CD4-positive, alpha-beta T cell treated with Interferon gamma for 1 hour (primary cell): ENCODE measurements around the gene CRIM1.
"Not testable (repeated sequence)": the region's sequence is repeated elsewhere in the genome, so short reads cannot be mapped to it uniquely, and the experiment has no call there.

Experiments used
- DNase-seq: peaks from one replicate; pipeline ENCODE4 v3.0.0-alpha.2; 2020

The CRIM1 gene, protein sequence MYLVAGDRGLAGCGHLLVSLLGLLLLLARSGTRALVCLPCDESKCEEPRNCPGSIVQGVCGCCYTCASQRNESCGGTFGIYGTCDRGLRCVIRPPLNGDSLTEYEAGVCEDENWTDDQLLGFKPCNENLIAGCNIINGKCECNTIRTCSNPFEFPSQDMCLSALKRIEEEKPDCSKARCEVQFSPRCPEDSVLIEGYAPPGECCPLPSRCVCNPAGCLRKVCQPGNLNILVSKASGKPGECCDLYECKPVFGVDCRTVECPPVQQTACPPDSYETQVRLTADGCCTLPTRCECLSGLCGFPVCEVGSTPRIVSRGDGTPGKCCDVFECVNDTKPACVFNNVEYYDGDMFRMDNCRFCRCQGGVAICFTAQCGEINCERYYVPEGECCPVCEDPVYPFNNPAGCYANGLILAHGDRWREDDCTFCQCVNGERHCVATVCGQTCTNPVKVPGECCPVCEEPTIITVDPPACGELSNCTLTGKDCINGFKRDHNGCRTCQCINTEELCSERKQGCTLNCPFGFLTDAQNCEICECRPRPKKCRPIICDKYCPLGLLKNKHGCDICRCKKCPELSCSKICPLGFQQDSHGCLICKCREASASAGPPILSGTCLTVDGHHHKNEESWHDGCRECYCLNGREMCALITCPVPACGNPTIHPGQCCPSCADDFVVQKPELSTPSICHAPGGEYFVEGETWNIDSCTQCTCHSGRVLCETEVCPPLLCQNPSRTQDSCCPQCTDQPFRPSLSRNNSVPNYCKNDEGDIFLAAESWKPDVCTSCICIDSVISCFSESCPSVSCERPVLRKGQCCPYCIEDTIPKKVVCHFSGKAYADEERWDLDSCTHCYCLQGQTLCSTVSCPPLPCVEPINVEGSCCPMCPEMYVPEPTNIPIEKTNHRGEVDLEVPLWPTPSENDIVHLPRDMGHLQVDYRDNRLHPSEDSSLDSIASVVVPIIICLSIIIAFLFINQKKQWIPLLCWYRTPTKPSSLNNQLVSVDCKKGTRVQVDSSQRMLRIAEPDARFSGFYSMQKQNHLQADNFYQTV

DNA sequence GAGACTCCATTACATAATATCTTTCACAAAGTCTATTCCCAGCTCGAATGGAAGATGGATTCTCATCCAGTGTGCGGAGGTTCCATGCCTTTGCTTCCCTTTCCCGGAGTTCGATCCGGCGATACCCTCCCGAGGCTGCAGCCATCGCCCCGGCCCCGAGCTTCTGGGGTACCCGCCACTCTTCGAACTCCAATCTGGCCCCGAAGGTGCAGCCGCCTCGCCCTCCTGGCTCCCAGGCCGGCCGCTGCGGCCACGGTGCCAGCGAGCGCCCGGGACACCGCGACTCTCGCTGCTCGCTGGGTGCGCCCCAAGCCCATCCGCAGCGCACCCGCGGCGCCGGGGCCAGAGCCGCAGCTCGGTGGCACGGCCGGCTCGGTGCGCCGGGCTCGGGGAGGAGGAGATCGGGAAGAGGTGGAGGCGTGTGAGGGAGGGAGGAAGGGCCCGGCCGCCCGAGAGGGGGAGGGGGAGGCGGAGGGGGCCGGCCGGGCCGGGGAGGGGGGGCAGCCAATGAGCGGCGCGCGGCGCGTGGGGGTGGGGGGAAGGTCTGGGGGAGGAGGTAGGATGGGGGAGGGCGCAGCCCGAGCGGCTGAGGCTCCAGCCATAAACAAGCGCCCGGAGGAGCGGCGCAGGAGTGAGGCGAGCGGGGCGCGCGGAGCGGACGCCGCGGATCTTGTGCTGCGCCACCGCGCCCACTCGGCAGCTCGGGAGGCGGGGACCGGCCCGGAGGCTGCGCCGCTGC is at the start of gene CRIM1:
Gene CRIM1, plus strand, starts transcription at position 628 of the 739 bp plus-strand sequence. CDS start 515 bp downstream, outside the sequence.
- peak; percentile 53 for DNase-seq

DNA sequence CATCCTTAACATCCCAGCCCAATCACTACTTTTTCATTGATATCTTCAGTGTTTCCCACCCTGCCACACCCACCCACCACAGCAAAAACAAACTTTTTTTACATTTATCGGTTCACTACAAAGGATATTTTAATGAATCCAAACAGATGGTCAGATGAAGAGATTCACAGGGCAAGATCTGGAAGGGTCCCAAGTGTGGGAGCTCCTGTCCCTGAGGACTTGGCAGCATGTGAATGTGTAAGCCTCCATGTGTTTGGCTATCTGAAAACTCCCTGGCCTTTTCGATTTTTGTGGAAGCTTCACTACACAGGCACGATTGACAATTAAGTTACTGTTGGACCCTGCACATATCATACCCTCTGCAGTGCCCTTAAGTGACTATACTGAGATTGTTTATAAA is 48.1 kb upstream of the CRIM1 start:
- no peak for DNase-seq

DNA sequence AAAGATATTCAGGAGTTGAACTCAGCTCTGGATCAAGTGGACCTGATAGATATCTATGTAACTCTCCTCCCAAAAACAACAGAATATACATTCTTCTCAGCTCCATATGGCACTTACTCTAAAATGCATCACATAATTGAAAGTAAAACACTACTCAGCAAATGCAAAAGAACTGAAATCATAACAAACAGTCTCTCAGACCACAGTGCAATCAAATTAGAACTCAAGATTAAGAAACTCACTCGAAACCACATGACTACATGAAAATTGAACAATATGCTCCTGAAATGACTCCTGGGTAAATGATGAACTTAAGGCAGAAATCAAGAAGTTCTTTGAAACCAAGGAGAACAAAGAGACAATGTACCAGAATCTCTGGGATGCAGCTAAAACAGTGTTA is 45.1 kb upstream of the CRIM1 start:
- DNase-seq, result not testable (repeated sequence)

DNA sequence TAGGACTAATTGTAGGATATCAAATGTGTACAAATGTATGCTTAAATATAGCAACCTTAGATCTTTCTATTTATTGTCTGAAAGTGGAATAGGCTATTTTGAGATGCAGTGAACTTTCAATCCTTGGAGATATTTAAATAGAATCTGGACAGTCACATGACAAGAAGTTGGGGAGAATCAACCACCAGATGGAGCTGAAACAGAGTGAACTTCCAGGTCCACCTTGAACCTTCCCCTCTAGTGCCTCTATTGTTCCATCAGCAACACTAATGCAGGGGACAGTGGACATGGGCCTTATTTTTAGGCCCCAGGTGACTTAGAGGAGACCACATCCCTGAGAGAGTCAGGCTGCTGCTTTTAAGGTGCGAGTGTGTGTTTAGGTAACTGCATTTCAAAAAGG is 37.0 kb upstream of the CRIM1 start:
- DNase-seq, result no peak

DNA sequence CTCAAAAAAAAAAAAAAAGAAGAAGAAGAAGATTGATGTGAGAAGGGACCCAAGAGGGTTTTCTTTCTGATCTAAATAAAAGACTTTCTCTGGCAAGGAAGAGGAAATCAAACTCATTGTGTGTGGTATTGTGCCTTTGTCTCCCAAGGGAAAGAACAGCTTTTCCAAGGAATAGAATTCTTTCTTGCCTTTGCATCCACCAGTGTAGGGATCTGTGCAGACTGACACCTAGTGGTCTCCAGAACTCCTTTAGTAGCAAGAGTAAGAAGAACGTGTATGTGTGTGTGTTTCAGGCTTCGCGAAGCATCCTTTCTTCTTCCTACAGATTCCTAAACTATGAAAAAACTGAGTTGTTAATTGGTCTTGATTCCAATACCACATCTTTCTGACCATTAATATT is 33.5 kb upstream of the CRIM1 start:
- no peak for DNase-seq

DNA sequence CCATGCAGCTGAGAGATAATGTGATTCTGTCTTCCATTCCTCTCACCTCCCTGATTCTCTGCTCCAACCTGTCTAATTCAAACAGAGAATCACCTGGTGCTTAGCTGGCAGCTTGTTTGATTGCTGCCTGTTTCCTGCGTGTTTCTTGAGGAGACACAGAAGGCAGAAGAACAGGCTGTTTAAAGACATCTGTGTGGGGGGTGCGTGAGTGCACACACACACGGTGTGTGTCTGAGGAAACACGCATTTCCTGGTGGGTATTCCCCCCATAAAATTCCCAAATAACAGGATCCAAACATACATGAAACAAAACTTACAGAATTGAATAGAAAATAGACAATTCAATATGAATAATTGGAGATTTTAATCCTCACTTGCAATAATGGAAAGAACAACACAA is 29.3 kb upstream of the CRIM1 start:
- no peak for DNase-seq

DNA sequence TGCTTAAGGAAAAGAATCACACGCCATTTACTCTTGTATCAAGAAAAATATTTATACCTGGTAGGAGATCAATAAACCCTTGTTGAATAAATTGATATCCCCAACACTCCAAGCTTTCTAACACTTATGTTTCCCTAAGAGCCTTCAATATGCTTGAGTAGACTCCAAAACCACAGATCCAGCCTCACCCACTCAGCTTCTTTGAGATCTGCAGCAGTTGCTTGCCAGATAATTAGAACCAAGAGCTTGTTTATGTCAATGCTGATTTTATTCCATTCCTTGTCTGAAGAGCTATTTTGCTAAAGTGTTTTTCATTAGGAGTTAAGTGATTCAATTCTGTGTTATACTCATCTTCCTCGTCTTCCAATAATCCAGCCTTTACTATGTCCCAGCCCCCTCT is 26.3 kb upstream of the CRIM1 start:
- DNase-seq, result no peak

DNA sequence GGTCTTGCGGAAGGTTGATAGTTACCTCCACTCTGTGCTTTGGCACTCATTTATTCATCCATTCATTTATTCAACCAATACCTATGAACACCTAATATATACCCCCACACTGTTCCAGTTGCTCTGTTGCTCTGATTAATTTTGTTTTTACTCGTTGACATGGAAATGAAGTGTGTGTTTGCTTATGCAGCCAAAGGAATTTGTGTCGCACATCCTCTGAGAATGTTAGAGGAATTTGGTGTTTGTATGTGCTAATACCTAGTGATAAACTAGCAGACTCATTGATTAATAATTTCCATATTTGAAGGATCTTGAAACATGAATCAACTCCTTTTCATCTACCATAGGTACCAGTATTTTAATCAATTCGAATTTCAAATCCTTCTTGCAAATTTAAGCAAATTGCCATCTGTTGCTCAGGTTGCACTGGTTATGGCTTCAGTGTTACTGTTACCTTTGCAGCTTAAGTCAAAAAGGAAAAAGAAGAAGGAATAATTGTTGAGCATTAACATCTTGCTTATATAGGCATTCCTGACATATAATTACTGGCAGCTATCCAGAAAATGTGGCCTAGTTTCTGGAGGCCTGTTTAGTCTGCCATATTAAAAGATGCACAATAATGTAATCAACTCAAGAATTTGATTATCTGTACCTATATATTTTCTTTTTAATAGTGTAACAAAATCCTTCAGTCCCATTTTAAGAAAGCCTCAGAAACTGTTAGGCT is 25.7 kb upstream of the CRIM1 start:
- no peak for DNase-seq

DNA sequence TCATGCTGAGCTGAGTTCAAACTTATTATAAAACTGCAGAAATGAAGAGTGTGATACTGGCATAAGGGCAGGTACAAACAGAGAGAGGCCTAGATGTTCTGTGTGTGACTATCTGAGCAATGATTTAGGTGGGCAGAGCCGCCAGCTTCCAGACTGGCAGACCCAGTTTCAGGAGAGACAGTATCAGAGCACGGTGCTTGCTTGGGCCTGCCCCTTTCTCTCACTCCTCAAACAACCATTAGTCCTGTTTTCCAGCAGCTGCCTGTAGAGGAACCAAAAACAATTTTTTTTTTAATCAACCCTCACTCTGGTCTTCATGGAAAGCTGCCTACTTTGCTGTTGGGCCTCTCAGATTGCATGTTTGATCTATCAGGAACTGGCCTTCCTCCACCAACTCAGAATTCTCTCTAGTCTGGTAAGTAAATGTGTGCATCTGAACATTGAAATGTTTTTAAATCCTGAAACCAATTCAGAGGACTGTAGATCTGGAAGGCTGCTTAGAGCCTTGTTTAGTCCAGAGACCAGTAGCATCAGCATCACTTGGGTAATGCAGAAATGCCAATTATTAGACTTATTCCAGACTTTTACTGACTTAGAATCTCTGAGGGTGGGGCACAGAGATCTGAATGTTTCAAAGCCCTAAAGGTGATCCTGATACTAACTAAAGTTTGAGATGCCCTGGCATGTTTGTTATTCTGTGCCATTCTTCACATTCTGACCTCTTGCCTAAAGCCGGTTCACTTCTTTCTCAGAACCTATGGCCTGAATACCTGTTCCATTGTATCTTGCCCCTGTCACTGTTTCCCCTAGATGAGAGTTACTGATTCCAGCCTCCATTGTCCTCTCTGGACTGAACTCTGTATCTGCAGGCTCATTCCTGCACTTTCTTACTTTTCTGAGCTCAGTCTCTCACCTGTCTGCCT is 24.8 kb upstream of the CRIM1 start:
- no peak for DNase-seq

DNA sequence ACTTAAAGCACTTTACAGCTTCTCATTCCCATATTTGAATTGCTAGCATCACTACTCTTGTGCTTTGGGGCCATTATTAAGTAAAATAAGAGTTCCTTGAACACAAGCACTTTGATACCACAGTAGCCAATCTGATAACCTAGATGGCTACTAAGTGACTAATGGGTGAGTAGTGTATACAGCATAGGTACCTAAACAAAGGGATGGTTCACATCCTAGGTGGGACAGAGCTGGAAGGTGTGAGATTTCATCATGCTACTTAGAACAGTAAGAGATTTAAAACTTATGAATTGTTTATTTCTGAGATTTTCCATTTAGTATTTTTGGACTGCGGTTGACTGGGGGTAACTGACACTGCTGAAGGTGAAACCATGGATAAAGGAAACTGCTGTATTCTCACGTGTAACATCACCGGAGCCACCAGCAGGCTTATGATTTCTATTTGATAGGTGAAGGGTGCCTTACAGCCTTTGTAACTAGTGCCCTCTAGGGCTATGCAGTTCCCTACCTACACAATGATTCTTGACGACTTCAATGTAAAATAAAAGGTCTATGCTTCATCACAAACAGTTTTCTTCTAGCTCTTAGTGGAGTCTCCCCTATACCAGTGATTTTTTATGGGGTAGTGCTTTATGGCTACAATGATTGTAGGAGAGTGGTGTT is 22.1 kb upstream of the CRIM1 start:
- DNase-seq, result no peak

DNA sequence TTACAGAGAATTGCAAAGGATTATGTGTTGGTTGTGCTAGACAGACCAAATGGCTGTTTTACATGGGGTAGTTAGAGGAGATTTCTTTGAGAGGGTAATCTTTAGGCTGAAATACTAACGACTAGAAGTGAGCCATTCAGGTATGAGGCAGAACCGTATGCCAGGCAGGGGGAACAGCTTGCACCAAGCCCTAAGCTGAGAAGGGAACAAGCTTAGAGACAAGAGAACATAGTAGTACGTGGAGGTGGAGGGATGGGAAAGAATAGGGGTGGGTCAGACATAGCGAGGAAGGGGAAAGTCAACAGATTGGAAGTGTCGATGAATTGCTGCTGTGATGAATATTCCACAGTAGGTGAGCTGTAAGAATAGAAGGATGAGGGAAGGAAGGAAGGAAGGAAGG is 20.0 kb upstream of the CRIM1 start:
- DNase-seq, result no peak

DNA sequence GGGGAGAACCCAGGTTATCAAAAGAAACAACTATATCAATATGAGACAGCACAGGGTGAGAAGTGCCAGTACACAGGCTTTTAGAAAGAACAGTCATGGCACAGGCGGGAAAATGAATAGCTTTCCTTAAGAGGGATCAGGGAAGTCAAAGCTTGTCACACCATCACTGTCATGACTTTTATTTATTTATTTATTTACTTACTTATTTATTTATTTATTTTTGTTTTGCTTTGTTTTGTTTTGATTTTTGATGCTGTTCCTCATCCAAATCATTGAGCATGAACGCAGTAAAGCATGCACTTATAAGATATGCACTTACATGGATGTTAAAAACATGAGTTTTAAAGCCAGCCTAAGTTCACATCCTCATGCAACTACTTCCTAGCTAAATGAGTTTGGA is 19.3 kb upstream of the CRIM1 start:
- no peak for DNase-seq

DNA sequence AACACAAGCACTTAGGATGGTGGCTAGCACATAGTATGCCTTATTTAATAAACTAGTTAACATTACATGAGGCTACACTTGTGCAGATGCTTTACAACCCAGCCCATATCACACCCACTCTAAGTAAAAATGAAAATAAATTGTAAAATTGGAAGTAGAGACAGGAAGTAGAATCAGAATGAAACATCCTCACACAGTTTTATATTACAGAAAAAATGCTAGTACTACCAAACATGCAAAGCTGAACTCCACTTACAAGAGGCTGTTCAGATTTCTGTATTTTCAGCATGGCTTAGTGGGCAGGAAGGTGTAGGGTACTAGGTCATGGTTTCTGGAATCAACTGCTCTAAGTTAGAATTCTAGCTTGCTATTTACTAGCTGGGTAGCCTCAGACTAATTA is 18.2 kb upstream of the CRIM1 start:
- DNase-seq, result no peak

DNA sequence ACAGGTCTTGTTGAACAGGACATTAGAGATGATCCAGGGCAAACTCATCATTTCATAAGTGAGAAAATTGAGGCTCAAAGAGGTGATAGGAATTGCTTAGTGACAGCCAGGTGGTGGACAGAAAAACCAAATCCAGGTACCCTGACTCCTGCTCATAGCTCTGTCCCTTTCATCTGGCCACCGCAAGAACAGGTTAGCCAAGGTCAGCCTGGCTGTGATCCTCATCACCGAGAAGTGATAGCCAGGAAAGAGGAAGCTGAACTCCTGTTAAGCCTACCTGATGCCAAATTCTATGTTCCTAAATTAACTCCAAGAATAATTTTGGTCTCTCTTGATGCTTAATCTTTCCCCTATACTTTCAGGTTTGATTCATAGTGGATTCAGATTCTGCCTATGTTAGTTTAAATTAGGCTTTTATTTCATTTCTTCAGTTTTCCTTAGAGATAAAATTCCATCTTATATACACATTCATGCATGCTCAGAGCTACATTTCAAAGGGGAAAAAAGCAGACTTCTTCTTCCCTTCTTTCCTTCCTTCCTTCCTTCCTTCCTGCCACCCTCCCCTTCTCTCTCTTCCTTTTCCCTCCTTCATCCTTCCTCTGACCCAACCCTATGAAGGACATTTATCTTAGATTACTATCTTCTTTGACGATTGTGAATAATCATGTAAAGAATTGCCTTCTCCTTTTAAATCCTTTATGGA is 17.3 kb upstream of the CRIM1 start:
- DNase-seq, result no peak

DNA sequence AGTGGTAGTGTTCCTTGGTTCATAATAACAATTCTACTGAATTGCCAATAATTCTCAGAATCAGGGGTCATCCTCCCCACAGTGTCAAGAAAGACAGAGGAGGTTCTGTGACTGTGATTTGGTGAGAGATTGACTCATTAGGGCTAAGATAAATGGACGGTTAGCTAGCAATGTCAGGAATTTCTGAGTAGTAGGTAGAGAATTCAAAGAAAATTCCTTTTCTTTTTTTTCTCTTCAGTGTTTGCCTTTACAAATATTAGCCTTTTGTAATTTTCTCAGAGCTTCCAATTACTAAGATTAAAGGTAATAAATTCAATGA is 16.8 kb upstream of the CRIM1 start:
- DNase-seq, result no peak

DNA sequence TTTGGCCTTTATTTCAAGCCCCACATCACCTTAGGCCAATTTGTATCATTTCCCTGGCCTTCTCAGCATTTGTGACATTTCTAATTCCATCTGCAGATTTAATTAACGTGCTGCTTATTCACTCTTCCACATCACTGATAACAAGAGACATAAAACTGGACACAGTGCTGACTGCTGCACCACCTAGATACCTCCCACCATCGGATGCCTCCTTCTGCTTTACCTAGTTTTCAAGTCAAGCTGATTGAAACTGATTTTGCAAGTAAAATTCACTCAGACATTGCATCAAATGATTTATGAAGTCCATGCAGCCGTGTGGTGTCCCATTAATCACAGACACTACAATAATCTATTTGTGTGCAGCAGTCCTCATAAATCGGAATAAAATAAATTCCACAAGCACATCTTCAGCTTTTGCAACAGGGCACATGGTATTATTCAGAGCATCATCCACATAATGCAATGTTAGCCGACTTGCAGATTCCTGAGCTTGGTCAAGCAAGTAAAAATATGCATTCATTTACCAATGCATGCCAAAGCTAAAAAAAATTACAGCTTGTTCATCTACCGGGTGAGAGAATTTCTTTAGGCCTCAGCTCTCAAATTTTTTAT is 15.9 kb upstream of the CRIM1 start:
- no peak for DNase-seq

DNA sequence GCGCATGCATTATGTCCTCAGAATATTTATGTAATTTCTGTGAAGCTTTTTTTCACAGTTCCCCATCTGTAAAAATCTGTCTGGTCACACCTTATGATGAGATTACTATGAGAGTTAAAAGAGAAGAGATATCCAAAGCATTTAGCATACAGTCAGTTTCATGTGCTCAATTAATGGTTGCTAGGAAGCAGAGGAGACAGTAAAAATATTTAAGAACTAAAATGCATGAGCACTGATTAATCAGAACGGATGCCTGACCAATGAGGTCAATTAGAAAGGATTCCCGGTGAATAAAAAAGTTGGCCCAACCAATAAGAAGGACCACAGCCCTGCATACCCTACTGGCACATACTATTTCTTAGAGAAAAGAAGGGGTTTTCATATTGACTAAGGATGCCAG is 12.0 kb upstream of the CRIM1 start:
- no peak for DNase-seq

DNA sequence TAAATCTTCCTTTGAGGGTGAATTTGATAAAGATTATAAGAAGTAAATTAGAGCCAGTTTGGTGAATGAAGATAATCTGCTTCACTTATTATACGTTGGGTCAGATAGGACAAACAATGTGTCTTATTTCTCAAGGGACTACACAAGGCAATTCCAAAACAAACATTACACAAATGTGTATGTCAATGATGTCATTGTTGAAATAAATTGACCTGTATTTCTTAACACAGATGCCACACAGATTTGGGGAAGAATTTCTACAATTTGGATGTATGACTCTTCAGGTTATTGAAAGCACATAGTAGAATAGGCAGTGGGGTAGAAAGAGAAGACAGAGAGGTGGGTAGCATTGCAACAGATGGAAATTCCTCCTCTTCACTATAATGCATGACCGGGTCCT is 6.9 kb upstream of the CRIM1 start:
- no peak for DNase-seq

DNA sequence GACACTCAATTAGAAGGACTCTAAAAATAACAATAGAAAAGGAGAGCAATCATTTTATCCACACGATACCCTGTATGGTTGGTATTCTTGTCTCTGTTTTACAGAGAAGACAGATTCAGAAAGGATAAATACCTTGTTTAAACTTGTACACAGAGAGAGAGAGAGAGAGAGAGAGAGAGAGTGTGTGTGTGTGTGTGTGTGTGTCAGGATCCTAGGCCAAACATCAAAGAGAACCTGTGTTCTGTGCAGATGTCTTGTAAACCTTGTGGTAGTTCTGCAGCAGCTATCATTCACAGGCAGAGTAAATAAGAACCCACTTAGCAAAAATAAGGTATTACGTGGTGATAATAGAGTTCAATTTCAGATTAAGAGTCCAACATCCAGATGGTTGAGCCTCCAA is 4.3 kb upstream of the CRIM1 start:
- DNase-seq, result no peak
